Osteoblast (primary cell): Measurements from ENCODE around the gene EEF1A2. TPM values are rescaled to one million over a fixed set of nuclear protein-coding genes. Genes with fewer than 3 reads are reported as not detected.

Source experiments
- total RNA-seq: library from RNA; depleted of rRNA; stranded (reverse); fragments of >200 nt; gene quantifications from 2 replicates; pipeline ENCODE4 v1.2.3, GENCODE V29; 2012

The EEF1A2 gene
- total RNA-seq, 1 donor, result not detected

Other genes starting within 250 kb of the EEF1A2 start
- not detected in 2 replicates for gene NKAIN4, start 244.6 kb downstream of the EEF1A2 start, total RNA-seq
- 63.1 and 68.4 TPM in 2 replicates for gene ARFGAP1, start 226.3 kb downstream of the EEF1A2 start, total RNA-seq
- not detected in 2 replicates for gene COL20A1, start 205.9 kb downstream of the EEF1A2 start, total RNA-seq
- gene CHRNA4, start 137.7 kb downstream of the EEF1A2 start, total RNA-seq, result not detected in 2 replicates
- 0.36 TPM in 1 of 2 replicates, not detected in the other for gene KCNQ2, start 26.4 kb downstream of the EEF1A2 start, total RNA-seq
- 52.2 and 85.4 TPM in 2 replicates for gene PPDPF, start 21.7 kb upstream of the EEF1A2 start, total RNA-seq
- under 0.01 TPM in 1 of 2 replicates, not detected in the other for gene PTK6, start 38.3 kb upstream of the EEF1A2 start, total RNA-seq
- gene SRMS, start 48.7 kb upstream of the EEF1A2 start, total RNA-seq, result not detected in 2 replicates
- gene FNDC11, start 55.1 kb upstream of the EEF1A2 start, total RNA-seq, result under 0.01 TPM in 1 of 2 replicates, not detected in the other
- gene HELZ2, start 75.2 kb upstream of the EEF1A2 start, total RNA-seq, result 23.3 and 27.5 TPM in 2 replicates
- gene GMEB2, start 128.0 kb upstream of the EEF1A2 start, total RNA-seq, result 7.4 and 9.4 TPM in 2 replicates
- gene STMN3, start 154.3 kb upstream of the EEF1A2 start, total RNA-seq, result 1.1 and 2.1 TPM in 2 replicates
- gene RTEL1, start 159.2 kb upstream of the EEF1A2 start, total RNA-seq, result 10.9 and 11.8 TPM in 2 replicates
- 2.1 and 2.9 TPM in 2 replicates for gene TNFRSF6B, start 197.6 kb upstream of the EEF1A2 start, total RNA-seq
- 21.7 and 23.0 TPM in 2 replicates for gene ARFRP1, start 208.9 kb upstream of the EEF1A2 start, total RNA-seq
- gene ZGPAT, start 209.0 kb upstream of the EEF1A2 start, total RNA-seq, result 15.6 and 18.8 TPM in 2 replicates
- gene LIME1, start 237.6 kb upstream of the EEF1A2 start, total RNA-seq, result 1.8 and 2.9 TPM in 2 replicates
- 27.5 and 29.5 TPM in 2 replicates for gene SLC2A4RG, start 240.7 kb upstream of the EEF1A2 start, total RNA-seq